SIG-M5 treated with dmso at 0.1 percent for 504 hours (cell line): ENCODE measurements around the gene HES1.
"Not testable (repeated sequence)": the region's sequence is repeated elsewhere in the genome, so short reads cannot be mapped to it uniquely, and the experiment has no call there.

Source experiments
- DNase-seq: peaks from one replicate; lab custom pipeline; 2025; ENCODE audit not compliant: unreplicated experiment; lab: John Stamatoyannopoulos, UW

Gene HES1

DNA sequence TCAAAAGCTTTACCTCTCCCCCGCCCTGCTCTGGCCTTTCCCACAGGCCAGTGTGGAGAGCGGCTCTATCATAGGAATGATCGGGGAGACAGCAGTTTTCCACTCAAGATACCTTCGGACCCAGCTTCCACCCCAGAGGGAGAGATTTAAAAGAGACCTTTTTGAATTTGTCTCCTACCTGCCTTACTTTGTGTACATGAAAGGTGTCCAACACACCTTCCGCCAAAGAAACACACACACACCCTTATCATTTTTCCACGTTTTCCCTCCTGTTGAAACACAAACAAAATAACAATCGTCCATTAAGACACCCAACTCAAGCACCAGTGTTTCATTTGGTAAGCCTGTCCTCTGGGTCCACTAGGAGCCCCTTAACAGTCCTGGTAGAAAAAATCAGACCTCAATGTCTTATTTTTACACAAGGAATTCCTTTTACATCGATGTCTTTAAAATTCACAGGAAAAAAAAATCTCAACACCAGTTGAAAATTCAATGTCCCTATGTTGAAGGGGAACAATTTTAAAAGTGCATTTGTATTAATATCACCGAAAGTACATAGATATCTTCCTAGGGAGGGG is 4.0 kb downstream of the HES1 start:
- no peak for DNase-seq

DNA sequence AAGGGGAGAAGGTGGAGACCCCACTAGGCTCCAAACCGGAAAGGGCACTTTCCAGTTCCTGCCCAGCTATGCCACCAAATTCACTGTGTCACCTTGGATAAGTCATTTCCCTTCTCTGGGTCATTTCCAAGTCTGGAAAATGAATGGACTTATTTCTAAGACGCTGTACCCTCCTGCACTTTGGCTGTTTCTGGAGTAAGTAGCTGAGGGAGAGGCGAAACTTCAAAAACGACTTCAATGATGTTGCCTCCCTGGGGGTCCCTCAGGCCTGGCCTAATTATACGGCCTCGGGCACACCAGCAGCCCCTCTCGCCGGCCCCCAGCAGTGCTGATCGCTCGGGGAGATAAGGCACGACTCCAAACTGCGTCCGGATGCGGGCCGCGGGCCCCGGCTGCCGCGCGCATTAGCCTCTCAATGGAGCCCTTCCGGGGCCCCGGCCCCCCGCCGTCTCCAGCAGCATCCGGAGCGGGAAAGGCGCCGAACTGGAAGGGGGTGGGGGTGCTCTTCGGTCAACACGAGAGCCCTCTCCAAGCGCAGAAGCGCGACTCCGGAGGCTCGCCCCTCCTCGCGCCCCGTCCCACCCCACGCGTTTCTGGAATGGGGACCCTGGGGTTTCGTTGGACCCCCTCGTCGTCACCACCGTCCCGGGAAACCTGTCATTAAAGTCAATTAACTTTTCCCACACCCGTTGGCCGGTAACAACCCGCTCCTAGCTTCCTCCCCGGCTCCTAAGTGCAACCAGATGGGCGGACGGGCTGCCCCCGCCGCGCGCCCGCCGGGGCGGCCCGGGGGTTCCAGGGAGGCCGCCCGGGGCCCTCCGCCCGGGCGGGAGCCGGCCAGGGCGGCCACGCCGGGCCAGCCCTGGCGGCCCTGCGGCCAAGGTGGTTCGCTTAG is 4.8 kb downstream of the HES1 start:
- no peak for DNase-seq

DNA sequence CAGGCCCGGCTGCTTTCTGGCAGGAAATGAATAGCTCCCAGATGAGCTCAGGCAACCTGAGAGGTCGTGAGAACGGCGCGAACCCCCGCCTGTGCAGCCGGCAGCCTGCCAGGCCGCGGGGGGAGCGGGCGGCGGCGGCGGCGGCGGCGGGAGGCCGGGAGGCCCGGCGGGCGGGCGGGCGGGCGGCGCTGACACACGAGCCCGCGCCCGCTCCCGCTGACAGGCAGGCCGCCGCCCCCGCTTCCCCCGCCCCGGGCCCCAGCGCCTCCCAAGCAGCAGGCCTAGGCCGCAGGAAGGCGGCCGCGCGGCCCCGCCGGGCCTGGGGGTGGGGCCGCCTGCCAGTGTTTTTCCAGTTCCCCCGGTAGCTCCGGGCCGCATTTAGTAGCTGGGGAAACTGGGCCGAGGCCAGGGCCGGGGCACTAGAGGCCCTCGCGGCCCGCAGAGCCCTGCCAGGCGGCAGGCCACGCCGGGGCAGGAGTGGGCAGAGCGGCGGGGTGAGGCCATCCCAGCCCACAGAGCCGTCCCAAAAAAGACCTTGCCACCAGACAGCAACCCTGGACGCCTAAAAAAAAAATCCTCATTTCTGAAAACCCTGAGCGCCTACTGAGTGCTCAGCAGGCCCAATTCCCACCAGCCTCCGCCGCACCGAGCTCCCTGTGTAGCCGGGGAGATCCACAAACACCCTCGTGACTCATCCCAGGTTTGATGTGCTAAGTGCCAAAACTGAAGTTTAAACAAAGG is 5.6 kb downstream of the HES1 start:
- DNase-seq, result peak; percentile 86

DNA sequence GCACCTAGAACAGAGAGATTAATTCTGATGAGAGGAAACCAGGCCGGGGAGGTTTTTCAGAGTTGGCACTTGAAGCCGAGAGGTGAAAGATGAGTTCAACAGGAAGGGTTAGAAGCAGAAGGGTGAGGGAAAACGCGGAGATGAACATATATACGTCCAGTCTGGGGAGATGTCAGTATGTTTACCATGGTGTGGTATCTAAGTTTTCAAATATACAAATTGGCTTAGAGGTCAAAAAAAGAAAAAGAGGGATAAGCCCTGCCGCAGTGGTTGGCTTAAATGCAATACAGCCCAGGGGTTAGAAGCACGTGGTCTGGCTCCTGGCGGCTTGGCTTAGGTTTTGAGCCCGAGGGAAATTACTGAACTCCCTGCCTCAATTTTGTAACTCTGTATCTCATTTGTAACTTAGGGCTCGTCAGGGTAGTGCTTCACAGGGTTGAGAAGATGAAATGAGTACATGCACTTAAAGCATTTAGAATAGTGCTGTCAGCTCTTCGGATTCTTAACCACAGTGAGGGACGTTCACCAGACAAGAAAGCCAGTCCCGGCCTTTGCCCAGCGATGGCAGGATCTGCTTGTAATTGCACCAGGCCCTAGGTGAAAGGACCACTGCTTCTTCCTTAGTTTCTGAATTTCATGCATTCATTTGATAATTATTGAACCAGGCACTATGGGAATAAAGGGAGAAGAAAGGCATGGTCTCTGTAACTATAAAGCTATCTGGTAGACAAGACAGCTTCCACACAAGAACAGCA is 6.4 kb downstream of the HES1 start:
- DNase-seq, result peak; percentile 50

DNA sequence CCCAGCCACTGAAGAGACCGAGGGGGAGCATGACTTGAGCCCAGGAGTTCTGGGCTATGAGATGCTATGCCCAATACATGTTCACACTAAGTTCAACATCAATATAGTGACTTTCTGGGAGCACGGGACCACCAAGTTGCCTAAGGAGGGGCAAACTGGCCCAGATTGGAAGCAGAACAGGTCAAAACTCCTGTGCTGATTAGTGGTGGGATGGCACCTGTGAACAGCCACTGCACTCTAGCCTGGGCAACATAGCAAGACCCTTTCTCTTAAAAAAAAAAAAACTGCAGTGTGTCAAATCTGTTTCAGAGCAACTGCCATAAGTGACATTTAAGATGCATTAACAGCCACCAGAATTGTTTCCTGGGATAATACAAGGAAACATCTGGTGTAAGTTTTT is 9.8 kb downstream of the HES1 start:
- DNase-seq, result no peak

DNA sequence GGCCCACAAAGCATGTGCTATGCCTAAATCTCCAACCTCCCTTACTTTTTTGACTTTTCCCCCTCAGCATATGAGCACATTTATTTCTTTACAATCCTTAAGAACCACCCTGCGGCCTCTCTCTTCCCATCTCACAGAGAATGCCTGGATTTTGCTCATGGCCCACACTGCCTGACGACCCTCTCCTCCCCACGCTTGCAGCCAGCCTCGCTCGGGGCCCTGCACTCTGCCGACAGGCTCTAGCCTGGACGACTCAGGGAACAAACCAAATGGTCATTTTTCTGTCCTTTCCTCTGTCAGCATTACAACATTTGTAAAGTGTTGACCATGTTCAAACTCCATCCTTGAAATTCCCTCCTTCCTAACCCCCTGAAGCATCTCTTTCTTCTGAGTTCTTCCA is 11.7 kb downstream of the HES1 start:
- DNase-seq, result no peak

DNA sequence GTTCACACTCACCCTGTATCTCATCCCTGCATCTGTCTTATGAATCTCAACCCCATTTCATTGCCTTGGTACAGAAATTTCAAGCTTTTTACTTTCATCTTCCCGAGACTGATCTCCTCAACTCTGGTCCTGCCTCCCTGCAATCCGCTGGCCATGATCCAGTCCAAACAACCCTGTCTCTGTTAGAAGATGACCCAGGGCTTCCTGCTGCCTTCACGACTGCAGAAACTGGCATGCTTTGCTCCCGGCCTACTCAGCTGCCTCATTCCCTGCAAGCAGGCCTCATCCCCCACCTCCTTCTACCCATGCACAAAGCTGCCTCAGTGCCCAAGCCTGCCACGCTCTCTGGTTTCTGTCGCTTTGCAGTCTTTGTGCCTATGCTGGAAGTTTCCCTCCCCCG is 12.4 kb downstream of the HES1 start:
- no peak for DNase-seq

DNA sequence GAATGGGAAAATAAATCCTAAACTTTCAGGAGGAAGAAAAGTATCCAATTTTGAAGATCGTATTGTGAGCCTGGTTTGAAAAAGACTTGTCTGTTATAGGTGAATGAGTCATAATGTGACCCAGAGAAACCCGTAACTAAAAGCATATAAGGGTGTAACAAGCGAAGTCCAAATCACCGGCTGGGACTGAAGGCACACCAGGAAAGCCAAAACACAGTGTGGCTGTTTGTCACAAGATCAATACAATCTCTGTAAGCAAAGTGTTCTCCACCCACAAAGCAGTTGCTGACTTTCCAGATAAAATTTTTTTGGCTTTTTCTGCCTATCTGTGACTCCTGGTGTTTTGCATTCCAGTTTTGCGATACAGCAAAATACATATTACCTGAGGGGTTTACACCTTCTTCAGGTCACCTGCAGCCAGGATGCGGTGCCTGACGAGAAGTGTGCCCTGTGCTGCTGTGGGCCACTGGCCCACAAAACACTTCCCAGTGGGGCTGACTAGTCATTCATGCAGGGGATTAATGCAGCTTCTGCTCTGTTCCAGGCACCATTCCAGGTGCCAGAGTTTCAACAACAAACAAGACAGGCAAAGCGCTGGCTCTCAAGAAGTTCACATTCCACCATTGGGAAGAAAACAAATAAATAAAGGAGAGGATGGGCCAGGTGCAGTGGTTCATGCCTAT is 14.4 kb downstream of the HES1 start:
- no peak for DNase-seq

DNA sequence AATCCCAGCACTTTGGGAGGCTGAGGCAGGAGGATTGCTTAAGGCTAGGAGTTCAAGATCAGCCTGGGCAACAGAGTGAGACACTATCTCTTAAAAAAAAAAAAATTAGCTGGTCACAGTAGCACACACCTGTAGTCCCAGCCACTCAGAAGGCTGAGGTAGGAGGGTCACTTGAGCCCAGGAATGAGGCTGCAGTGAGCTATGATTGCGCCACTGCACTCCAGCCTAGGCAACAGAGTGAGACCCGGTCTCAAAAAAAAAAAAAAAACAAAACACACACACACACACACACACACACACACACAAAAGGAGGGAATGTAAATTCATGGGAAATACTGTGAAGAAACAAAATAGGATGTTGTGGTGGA is 15.0 kb downstream of the HES1 start:
- DNase-seq, result not testable (repeated sequence)

DNA sequence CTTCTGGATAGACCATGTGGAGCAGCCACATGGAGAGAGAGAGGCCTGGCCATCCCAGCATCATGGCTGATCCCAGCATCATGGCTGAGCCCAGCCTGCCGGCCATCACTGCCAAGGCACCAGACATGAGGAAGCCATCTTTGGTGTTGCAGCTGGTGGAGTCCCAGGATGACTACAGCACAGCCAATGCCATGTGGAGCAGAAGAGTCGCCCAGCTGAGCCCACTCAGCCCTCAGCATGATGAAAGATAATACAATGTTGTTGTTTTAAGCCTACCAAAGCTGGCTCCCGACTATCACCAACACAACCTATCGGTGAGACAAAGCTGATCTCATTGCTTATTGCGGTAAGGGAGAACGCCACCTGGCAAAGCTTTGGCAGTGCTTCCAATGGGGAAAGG is 18.4 kb downstream of the HES1 start:
- no peak for DNase-seq

DNA sequence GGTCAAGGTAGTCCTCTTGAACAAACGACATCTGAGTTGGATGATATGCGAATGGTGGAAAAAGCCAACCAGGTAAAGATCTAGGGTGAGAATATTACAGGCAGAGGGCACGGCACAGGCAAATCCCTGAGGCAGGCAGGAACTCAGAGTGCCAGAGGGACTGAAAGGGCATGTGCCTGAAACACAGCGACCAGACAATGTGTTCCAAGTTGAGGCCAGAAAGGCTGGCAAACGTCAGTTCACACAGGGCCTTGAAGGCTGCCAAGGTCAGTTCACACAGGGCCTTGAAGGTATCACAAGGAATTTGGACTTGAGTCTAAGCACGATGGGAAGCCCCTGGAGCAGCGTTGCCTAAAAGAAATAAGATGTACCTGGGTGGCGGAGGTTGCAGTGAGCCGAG is 20.1 kb downstream of the HES1 start:
- DNase-seq, result no peak

DNA sequence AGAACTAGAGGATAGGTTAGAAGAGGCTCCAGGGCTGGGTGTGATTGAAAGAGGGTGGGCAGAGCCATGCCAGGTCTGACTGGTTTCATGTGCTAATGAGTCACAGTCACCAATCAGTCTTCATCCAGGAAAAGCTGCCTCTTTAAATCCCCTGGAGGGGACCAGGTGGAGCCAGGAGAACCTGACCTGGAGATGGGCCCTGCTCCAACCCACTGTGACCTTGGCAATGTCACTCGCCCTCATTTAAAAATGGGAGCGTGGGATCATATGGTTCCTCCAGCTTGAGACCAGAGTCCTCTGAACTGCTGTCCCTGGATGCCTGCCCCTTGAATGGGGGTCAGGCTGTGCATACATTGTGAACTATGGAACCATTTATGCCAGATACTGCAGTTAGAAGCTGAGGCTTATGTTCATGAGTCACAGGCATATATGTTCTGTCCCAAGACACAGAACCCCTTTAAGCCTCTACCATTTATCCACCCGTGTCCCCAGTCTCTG is 23.0 kb downstream of the HES1 start:
- peak; percentile 59 for DNase-seq

DNA sequence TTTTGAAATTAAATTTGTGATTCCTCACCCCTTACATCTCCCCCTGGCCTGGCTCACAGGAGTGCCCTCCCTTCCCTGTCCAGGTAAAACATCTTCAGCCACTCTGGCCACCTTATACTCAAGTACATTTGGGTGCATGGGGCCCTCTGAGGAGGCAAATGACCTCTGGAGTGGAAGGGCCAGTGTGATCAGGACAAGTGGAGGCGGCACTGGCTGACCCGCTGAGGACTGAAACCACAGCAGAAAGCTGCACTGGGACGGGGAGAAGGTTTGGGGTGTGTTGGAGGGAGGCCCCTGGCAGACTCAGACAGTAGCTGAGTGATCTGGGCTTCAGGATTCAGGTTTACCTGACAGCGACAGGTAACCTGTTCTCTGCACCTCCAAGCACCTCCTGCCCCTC is 24.2 kb downstream of the HES1 start:
- no peak for DNase-seq

DNA sequence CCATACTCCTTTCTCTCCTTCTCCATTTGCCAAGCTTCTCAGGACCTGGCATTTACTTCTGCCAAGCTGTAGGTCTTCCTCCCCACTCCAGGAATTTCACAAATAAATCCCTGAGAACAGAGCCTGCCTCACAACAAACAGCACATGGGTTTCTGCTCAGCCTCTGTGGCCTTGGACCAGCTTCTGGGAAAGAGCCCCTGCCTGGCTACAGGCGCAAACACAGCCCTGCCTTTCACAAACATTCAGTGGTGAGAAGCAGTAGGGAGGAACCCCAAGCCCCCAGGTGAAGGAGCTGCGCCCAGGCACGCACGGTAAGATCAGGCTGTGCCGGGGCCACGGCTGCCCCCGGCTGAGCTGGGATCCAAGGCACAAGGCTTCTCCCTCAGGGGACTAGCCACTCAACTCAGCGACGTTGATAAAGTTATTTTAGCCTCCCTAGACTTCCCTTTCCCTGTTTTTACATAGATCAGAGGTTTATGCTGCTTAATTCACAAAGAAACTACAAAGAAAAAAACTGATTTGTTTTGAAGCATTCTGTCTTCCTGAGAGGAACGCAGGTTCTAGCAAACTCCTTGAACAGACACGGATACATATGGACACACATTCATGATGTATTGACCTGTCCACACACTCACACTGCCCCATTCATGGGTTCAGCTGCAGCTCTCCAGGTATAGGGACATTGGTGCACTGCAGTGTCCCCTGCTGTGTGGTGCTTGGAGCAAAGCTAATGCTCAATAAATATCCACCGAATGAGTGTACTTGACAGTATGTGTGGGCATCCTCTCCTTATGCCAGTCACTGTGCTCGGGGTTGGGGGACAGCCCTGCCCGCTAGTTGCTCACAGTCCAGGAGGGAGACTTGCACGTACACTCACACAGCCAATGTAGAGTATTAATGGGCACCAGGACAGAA is 25.4 kb downstream of the HES1 start:
- no peak for DNase-seq

DNA sequence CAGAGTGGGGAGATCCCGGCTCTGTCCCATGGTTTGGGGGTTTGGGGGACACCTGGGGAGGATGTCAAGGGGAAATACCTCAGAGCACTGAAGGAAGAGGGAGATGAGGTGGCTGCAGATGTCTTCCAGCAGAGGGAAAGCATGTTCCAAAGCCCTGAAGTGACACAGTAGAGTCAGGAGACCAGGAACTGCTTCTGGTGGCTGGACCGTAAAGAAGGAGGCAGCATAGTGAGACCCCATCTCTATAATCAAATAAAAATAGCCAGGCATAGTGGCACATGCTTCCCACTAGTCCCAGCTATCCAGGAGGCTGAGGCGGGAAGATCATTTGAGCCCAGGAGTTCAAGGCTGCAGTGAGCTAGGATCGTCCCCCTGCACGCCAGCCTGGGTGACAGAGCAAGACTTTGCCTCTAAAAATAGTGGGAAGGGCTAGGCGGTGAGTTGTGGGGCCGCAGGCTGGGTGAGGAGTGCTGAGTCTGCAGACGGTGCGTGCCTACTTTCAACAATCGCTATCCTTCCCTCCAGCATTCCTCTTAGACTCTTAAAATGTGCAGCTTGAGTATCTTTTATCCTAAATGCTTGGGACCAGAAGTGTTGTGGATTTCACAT is 26.2 kb downstream of the HES1 start:
- no peak for DNase-seq

DNA sequence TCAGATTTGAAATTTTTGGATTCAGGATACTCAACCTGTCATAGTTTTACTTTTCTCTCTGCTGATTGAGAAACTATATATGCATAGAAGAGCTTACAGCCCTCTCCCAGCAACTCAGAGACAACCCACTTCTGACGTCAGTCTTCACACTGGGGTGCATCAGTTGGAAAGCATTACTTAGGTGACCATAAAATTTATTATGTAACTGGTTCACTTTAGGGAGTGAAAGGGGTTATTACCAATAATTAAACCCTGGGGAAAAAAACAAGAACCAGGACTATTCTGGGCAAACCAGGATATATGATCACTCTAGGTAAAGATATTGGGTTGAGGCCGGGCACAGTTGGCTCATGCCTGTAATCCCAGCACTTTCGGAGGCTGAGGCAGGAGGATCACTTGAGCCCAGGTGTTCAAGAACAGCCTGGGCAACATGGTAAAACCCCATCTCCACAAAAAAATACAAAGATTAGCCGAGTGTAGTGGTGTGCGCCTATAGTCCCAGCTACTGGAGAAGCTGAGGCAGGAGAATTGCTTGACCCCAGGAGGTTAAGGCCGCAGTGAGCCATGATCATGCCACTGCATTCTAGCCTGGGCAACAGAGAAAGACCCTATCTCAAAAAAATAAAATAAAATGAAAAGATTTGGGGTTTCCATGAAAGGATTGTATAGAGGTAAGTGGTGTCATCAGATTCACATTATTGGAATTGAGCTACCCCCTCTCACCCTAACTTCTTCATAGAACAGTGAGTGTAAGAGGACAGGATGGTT is 27.1 kb downstream of the HES1 start:
- no peak for DNase-seq

DNA sequence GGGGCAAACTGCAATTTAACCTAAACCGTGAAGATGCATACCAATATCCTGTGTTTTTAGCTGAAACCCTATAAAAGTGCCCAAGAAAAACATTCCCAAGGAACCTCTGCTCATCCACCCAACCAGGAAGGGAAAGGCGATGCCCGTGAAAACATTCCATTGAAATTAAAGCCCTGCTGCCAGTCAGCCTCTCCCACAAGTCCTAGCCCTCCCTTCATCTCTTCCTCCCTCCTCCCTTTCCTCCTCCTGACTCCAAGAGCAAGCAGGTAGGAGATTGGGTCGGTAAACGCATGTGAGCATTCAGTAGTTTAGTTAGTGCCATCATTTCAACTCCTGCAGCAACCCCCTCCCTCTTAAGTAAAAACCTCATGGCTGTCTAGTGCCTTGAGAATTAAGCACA is 27.7 kb downstream of the HES1 start:
- DNase-seq, result no peak

DNA sequence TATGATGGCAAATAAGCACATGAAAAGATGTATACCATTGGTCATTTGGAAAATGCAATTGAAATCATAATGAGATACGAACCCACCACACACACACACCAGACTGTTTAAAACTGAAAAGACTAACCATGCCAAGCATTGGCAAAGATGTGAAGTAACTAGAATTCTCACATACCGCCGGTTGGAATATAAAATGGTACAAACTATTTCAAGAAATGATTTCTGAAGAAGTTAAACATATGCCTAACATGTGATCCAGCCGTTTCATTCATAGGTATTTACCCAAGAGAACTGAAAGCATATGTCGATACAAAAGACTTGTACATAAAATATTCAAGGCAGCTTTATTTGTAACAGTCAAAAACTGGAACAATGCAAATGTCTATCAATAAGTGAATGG is 28.9 kb downstream of the HES1 start:
- no peak for DNase-seq
